Progenitor cell of endocrine pancreas (in vitro differentiated cells): ENCODE results near the gene PLA2G2F. TPM values are rescaled to one million over a fixed set of nuclear protein-coding genes. Genes with fewer than 3 reads are reported as not detected.

Experiments used
- DNase-seq: peaks from one replicate; pipeline ENCODE4 v3.0.0; 2021; ENCODE audit warnings: low spot score; ENCODE audit not compliant: unreplicated experiment
- H3K27ac Mint-ChIP-seq: 2 replicates; pipeline ENCODE4 v1.8.0; 2021; ENCODE audit warnings: mild to moderate bottlenecking, moderate library complexity, mixed read lengths
- H3K27me3 Mint-ChIP-seq: 2 replicates; pipeline ENCODE4 v1.8.0; 2021; ENCODE audit warnings: mixed read lengths
- H3K36me3 Mint-ChIP-seq: 2 replicates; pipeline ENCODE4 v1.8.0; 2022; ENCODE audit warnings: mixed read lengths; ENCODE audit not compliant: insufficient read depth
- H3K4me1 Mint-ChIP-seq: 2 replicates; pipeline ENCODE4 v1.8.0; 2021; ENCODE audit warnings: low read depth, mixed read lengths
- H3K4me3 Mint-ChIP-seq: 2 replicates; pipeline ENCODE4 v1.8.0; 2021; ENCODE audit warnings: low read depth, mild to moderate bottlenecking, moderate library complexity, mixed read lengths
- H3K9me3 Mint-ChIP-seq: 2 replicates; pipeline ENCODE4 v1.8.0; 2021; ENCODE audit warnings: low read depth, mixed read lengths
- total RNA-seq: library from RNA; stranded (reverse); gene quantifications from 2 replicates; pipeline ENCODE4 v1.2.1, GENCODE V29; 2021
- TF ChIP-seq, protein P1 (sequence below): fragments of 200-600 bp; sonication (generic); IDR thresholded peaks from one replicate; pipeline ENCODE4 v1.5.0; 2021; ENCODE audit warnings: antibody characterized with exemption, mild to moderate bottlenecking; ENCODE audit not compliant: unreplicated experiment

PLA2G2F gene
- total RNA-seq, 1 donor from 2014 or later: not detected

DNA sequence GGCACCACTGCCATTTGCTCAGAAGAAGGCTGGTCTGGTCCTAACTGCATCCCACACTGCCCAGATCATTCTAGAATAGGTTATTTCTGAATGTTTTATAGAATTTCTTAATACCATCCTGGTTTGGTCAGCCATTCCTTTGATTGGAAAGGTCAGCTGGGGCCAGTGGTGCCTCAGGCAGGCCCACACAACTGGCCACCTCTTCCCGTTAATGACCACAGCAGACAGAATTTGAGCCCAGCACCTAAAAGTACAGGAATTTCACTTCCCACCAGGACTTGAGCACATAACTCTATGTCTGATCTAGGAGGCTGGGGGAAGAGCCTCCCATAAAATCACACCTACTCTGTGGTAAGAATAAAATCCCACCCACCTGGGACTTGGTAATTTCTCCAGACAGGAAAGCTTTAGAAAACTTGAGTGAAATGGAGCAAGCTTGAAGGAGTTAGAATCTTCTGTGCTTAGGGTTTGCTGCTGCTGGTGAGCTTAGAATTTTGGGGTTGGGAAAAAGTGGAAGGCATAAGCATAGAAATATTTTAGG lies 53.8 kb downstream of the PLA2G2F start:
- peaks cover 1% of the 10 kb centered on the region for H3K36me3 Mint-ChIP-seq

DNA sequence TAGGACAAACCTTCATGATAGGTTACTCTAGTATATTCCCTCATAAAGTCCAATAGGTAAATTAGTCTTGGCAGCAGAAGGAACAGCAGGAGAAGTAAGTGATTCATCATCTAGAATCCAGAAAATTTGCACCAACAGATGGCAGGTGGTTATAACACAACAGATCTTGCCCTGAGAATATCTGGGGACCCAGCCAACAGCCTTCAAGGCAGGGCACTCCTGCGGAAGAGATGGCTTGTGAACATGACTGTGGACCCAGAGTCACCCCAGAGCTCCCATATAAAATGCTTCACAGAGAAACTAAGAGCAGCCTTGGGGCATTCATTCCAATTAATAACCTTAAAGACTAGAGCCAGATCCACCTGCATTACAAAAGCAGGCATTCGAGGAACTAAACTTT lies 55.1 kb downstream of the PLA2G2F start:
- TF ChIP-seq, protein P1, sequence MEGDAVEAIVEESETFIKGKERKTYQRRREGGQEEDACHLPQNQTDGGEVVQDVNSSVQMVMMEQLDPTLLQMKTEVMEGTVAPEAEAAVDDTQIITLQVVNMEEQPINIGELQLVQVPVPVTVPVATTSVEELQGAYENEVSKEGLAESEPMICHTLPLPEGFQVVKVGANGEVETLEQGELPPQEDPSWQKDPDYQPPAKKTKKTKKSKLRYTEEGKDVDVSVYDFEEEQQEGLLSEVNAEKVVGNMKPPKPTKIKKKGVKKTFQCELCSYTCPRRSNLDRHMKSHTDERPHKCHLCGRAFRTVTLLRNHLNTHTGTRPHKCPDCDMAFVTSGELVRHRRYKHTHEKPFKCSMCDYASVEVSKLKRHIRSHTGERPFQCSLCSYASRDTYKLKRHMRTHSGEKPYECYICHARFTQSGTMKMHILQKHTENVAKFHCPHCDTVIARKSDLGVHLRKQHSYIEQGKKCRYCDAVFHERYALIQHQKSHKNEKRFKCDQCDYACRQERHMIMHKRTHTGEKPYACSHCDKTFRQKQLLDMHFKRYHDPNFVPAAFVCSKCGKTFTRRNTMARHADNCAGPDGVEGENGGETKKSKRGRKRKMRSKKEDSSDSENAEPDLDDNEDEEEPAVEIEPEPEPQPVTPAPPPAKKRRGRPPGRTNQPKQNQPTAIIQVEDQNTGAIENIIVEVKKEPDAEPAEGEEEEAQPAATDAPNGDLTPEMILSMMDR: no peak
- DNase-seq: no peak
- Mint-ChIP-seq H3K36me3 (peaks cover 1% of the 10 kb centered on the region), H3K4me1 (peaks cover 4% of the 10 kb centered on the region), H3K27ac (no peak overlapping the region), H3K4me3 (no peak overlapping the region), H3K27me3 (peaks cover 40% of the 10 kb centered on the region), H3K9me3 (no peaks in the 10 kb centered on the region)

More for the DNA sequence above, 53.8 kb downstream of the PLA2G2F start:
- peaks cover 3% of the 10 kb centered on the region for H3K4me1 Mint-ChIP-seq
- H3K27me3 Mint-ChIP-seq: peaks cover 37% of the 10 kb centered on the region
- H3K4me3 Mint-ChIP-seq: no peak overlapping the region
- no peak overlapping the region for H3K27ac Mint-ChIP-seq
- no peaks in the 10 kb centered on the region for H3K9me3 Mint-ChIP-seq
- DNase-seq: no peak
- TF ChIP-seq, protein P1: no peak

DNA sequence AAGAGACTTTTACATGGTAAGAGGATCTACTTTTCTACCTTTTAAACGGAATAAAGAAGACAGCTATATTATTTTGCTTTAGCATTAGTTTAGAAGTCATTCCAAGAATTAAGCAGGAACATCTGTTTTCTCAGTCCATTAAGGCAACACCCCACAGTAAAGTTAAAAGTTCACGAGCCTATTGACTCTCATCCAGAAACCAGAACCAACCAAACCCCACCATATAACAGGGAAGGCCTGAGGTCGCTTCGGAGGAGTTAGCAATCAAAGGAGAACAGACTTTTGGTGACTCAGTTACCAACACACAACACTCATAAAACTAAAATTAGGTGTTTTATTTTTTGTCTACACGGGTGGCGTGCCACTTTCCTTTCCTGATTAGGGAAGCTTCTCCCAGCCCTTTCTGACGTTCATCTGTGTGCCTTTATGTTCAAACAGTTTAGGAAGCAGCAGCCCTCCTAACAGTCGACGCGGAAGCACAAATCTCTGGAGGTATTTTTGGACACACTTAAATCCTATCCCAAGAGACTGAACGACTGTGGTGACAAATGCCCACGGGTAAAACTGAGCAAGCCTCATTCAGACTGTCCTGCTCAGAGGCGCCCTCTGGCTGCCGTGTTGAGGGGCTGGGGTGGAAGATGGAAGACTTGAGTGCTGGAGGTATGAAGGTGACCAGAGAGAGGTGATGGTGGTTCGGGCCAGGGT lies 55.8 kb downstream of the PLA2G2F start:
- Mint-ChIP-seq H3K4me3 (no peak overlapping the region), H3K4me1 (peaks cover 6% of the 10 kb centered on the region), H3K27ac (no peak overlapping the region), H3K9me3 (no peaks in the 10 kb centered on the region), H3K27me3 (peaks cover 46% of the 10 kb centered on the region), H3K36me3 (peaks cover 1% of the 10 kb centered on the region)
- TF ChIP-seq, protein P1: peak; percentile 79
- peak; percentile 50 for DNase-seq

DNA sequence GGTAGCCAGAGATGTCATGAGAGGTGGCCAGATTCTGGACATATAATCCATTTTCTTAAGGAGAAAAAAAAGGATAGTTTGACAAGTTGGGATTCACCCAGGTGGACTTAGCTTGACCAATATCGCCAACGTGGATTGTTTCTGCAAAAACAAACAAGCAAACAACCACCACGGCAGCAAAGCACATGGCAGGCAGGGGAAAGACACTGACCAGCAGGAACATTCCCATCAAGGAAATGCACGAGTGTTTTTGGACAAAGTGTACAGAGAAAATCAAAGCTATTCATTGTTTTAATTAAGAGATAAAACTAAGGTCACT lies 56.3 kb downstream of the PLA2G2F start:
- Mint-ChIP-seq H3K36me3 (peaks cover 1% of the 10 kb centered on the region), H3K27ac (no peak overlapping the region), H3K9me3 (no peaks in the 10 kb centered on the region), H3K4me3 (no peak overlapping the region), H3K27me3 (peaks cover 51% of the 10 kb centered on the region), H3K4me1 (peaks cover 8% of the 10 kb centered on the region)
- DNase-seq: no peak
- TF ChIP-seq, protein P1: no peak

DNA sequence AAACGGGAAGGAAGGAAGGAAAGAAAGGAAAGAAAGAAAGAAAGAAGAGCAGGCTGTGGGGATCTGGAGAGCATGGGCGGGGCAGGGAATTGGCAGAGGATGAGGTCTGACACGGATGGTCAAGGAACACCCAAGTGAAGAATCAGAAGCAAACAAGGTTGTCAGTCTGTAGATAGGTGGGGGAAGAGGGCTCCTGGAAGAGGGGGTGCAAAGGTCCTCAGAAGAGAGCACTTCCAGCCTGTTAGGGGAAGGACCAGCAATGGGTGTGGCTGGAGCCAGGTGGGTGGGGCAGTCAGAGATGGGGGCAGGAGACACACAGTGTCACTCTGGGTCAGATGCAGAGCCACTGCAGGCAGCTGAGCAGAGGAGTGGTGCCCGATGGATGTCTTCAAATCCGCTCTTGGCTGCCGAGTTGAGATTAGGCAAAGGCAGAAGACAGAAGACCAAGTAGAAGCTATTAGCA lies 58.2 kb downstream of the PLA2G2F start:
- no peaks in the 10 kb centered on the region for H3K36me3 Mint-ChIP-seq
- TF ChIP-seq, protein P1: no peak

More for the DNA sequence above, 58.2 kb downstream of the PLA2G2F start:
- no peaks in the 10 kb centered on the region for H3K9me3 Mint-ChIP-seq
- H3K4me1 Mint-ChIP-seq: peaks cover 8% of the 10 kb centered on the region
- peak overlapping the region; percentile 77 for H3K27ac Mint-ChIP-seq
- no peak for DNase-seq
- H3K4me3 Mint-ChIP-seq: no peak overlapping the region
- H3K27me3 Mint-ChIP-seq: peaks cover 67% of the 10 kb centered on the region
